Hepatocyte (in vitro differentiated cells): ENCODE results near the gene SMG7. TPM values are rescaled to one million over a fixed set of nuclear protein-coding genes. Genes with fewer than 3 reads are reported as not detected.

Experiments used
- DNase-seq: peaks from one replicate; pipeline ENCODE4 v3.0.0-alpha.2; 2016; ENCODE audit warnings: low spot score
- H2AFZ ChIP-seq: fragments of 200-600 bp; sonication (generic); 2 replicates; pipeline ENCODE4 v1.6.0; 2016; ENCODE audit warnings: antibody characterized with exemption, mild to moderate bottlenecking
- H3K27ac ChIP-seq: fragments of 200-600 bp; sonication (generic); 2 replicates; pipeline ENCODE4 v1.5.1; 2016; ENCODE audit warnings: mild to moderate bottlenecking
- H3K27me3 ChIP-seq: fragments of 200-600 bp; sonication (generic); 2 replicates; pipeline ENCODE4 v1.6.1; 2016
- H3K36me3 ChIP-seq: fragments of 200-600 bp; sonication (generic); replicated peaks from 2 replicates; pipeline ENCODE4 v1.5.1; 2016; ENCODE audit warnings: low read depth; ENCODE audit not compliant: insufficient read depth
- H3K4me1 ChIP-seq: fragments of 200-600 bp; sonication (generic); 2 replicates; pipeline ENCODE4 v1.5.1; 2016; ENCODE audit warnings: mild to moderate bottlenecking, moderate library complexity; ENCODE audit not compliant: insufficient read depth
- H3K4me2 ChIP-seq: fragments of 200-600 bp; sonication (generic); 2 replicates; pipeline ENCODE4 v1.6.0; 2016
- H3K4me3 ChIP-seq: fragments of 200-600 bp; sonication (generic); 2 replicates; pipeline ENCODE4 v1.5.1; 2016; ENCODE audit warnings: mild to moderate bottlenecking
- H3K79me2 ChIP-seq: fragments of 200-600 bp; sonication (generic); 2 replicates; pipeline ENCODE4 v1.6.0; 2017; ENCODE audit warnings: mild to moderate bottlenecking
- H3K9me2 ChIP-seq: fragments of 200-600 bp; sonication (generic); replicated peaks from 2 replicates; pipeline ENCODE4 v1.6.0; 2017; ENCODE audit warnings: mild to moderate bottlenecking; ENCODE audit not compliant: insufficient read depth
- H3K9me3 ChIP-seq: fragments of 200-600 bp; sonication (generic); 2 replicates; pipeline ENCODE4 v1.5.1; 2016; ENCODE audit warnings: low read depth, mild to moderate bottlenecking
- H4K20me1 ChIP-seq: fragments of 200-600 bp; sonication (generic); 2 replicates; pipeline ENCODE4 v1.6.0; 2016; ENCODE audit warnings: mild to moderate bottlenecking; ENCODE audit not compliant: insufficient read depth, poor library complexity, severe bottlenecking
- CTCF ChIP-seq: fragments of 200-600 bp; sonication (generic); IDR thresholded peaks from 2 replicates; pipeline ENCODE4 v1.5.1; 2016; ENCODE audit warnings: antibody characterized with exemption, mild to moderate bottlenecking; ENCODE audit not compliant: poor library complexity
- EZH2 ChIP-seq: fragments of 200-600 bp; sonication (generic); IDR thresholded peaks from 2 replicates; pipeline ENCODE4 v1.6.1; 2016; ENCODE audit warnings: antibody characterized with exemption, mild to moderate bottlenecking, borderline replicate concordance
- EZH2phosphoT487 ChIP-seq: fragments of 200-600 bp; sonication (generic); IDR thresholded peaks from one replicate; pipeline ENCODE4 v1.6.1; 2018; ENCODE audit warnings: antibody characterized with exemption, mild to moderate bottlenecking, low read depth, moderate library complexity; ENCODE audit not compliant: unreplicated experiment, severe bottlenecking
- WGBS: methylation state at CpG from one replicate; pipeline ENCODE4 v1.1.6; 2016; ENCODE audit warnings: low lambda C conversion rate; ENCODE audit errors: missing lambda C conversion rate; 5-methylcytosine and 5-hydroxymethylcytosine counted together
- polyA plus RNA-seq: library from polyadenylated mRNA; unstranded; fragments of >200 nt; fragmentation: Nextera tagmentation; extraction: Ambion mirVana; gene quantifications from 2 replicates; pipeline ENCODE4 v1.2.1, GENCODE V29; 2016
- total RNA-seq: library from RNA; depleted of rRNA; stranded (reverse); fragments of >200 nt; gene quantifications from 2 replicates; pipeline ENCODE4 v1.2.3, GENCODE V29; 2014

SMG7 gene
- total and polyA plus RNA-seq, 2 experiments from 2014 or later = 28.1 to 39.5 TPM

GRCh38 chr1:183590244-183591191 lies 118.2 kb downstream of the SMG7 start, which contains the start of gene NCF2:
Gene NCF2, minus strand, starts transcription at chr1:183590459. Its CDS starts 130 bp downstream, at chr1:183590329.
- H3K36me3 ChIP-seq = no peaks in the 10 kb centered on the region
- no peaks in the 10 kb centered on the region for H3K9me3 ChIP-seq
- H4K20me1 ChIP-seq = no peaks in the 10 kb centered on the region
- no peaks in the 10 kb centered on the region for H3K79me2 ChIP-seq
- H3K4me1 ChIP-seq = peaks cover 7% of the 10 kb centered on the region
- no peak within 1 kb of the TSS for H3K27ac ChIP-seq
- no peaks in the 10 kb centered on the region for H3K9me2 ChIP-seq
- DNase-seq = no peak
- H3K4me2 ChIP-seq = no peak within 1 kb of the TSS
- H3K4me3 ChIP-seq = no peak within 1 kb of the TSS
- no peaks in the 10 kb centered on the region for H3K27me3 ChIP-seq
- TF ChIP-seq CTCF (no peak), EZH2phosphoT487 (no peak), EZH2 (no peak)
- WGBS = 83% methylated on average over 6 of the region's 6 CpGs
- H2AFZ ChIP-seq = no peak within 1 kb of the TSS

DNA sequence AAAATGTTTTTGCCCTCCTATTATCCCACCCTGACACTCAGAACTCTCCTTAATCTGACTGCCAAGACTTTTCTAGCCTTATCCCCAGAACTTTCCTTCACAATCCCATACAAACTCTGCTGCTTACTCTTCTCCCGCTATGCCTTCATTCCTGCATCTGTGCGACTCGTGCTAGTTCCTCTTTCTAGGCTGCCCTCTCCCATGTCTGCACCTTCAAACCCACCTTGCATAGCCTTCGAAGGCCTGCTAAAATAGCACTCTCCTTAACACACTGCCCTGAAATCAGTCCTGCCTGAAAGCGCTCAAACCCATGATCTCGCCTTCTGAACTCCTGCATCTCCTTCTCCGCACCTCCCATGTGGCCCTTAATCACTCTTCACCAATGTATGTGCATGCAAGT lies 120.4 kb downstream of the SMG7 start:
- H3K4me1 ChIP-seq = peaks cover 7% of the 10 kb centered on the region
- TF ChIP-seq CTCF (no peak), EZH2 (no peak), EZH2phosphoT487 (no peak)
- H3K27ac ChIP-seq = no peak overlapping the region
- H2AFZ ChIP-seq = no peak overlapping the region
- no peak for DNase-seq
- H3K9me2 ChIP-seq = no peaks in the 10 kb centered on the region
- no peaks in the 10 kb centered on the region for H3K36me3 ChIP-seq
- no peaks in the 10 kb centered on the region for H3K27me3 ChIP-seq
- no peaks in the 10 kb centered on the region for H4K20me1 ChIP-seq
- no peaks in the 10 kb centered on the region for H3K79me2 ChIP-seq
- H3K4me3 ChIP-seq = no peak overlapping the region
- H3K9me3 ChIP-seq = no peaks in the 10 kb centered on the region
- WGBS = 93% methylated on average over 7 of the region's 7 CpGs
- no peak overlapping the region for H3K4me2 ChIP-seq

DNA sequence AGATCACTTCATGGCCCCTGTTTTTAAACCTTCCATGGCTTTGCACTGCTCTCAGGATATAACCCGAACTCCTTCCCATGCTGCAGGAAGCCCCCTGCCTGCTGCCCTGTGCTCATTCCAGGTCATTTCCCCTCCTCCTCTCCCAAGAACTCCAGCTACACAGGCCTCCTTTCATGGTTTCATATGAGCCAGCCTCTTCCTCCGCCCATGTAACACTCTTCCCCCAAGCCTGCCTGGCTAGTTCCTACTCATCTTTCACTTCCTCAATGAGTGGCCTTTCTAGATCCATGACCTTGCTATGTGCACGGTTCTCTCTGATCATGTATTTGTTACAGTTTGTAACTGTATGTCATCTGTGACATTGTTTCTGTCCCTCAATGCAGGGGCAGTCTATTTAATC lies 121.1 kb downstream of the SMG7 start:
- 85% methylated on average over 3 of the region's 3 CpGs for WGBS
- Histone ChIP-seq H3K36me3 (no peaks in the 10 kb centered on the region), H3K27ac (no peak overlapping the region), H3K4me2 (no peak overlapping the region), H3K4me3 (no peak overlapping the region), H2AFZ (no peak overlapping the region), H3K79me2 (no peaks in the 10 kb centered on the region), H3K9me3 (no peaks in the 10 kb centered on the region), H3K27me3 (no peaks in the 10 kb centered on the region), H3K4me1 (peaks cover 7% of the 10 kb centered on the region), H3K9me2 (no peaks in the 10 kb centered on the region), H4K20me1 (no peaks in the 10 kb centered on the region)
- no peak for DNase-seq
- TF ChIP-seq CTCF = no peak
- no peak for TF ChIP-seq EZH2
- no peak for TF ChIP-seq EZH2phosphoT487
